HepG2 (cell line): Measurements from ENCODE around the gene PHLPP2. TPM values are rescaled to one million over a fixed set of nuclear protein-coding genes. Genes with fewer than 3 reads are reported as not detected.
A peak's percentile ranks its signal among the peaks of the same experiment; 100 is the strongest.

ENCODE experiments used
- AHR ChIP-seq: IDR thresholded peaks from 2 replicates; pipeline ENCODE4 v1.6.1; 2018; ENCODE audit warnings: missing genetic modification reagents, missing compliant biosample characterization
- ARID4A ChIP-seq: sonication (generic); formaldehyde crosslinking; IDR thresholded peaks from 2 replicates; pipeline ENCODE4 v1.5.0; 2020; ENCODE audit warnings: mild to moderate bottlenecking, missing genetic modification reagents, borderline replicate concordance
- BCL3 ChIP-seq: sonication (generic); formaldehyde crosslinking; IDR thresholded peaks from 2 replicates; pipeline ENCODE4 v1.5.1; 2020; ENCODE audit warnings: mild to moderate bottlenecking, missing genetic modification reagents, moderate library complexity
- FOXC1 ChIP-seq: sonication (generic); formaldehyde crosslinking; IDR thresholded peaks from 2 replicates; pipeline ENCODE4 v1.8.0; 2022; ENCODE audit warnings: mild to moderate bottlenecking, missing genetic modification reagents, borderline replicate concordance
- HOXD1 ChIP-seq: sonication (generic); formaldehyde crosslinking; IDR thresholded peaks from 2 replicates; pipeline ENCODE4 v1.5.0; 2020; ENCODE audit warnings: missing genetic modification reagents
- MAFF ChIP-seq: IDR thresholded peaks from 2 replicates; pipeline ENCODE4 v1.6.1; 2011; ENCODE audit warnings: low read depth, low read length, improper control_type of control experiment
- MBNL3 ChIP-seq: fragments of 250-450 bp; sonication (Bioruptor Pico); conservative IDR thresholded peaks from 2 replicates; pipeline ENCODE4 v1.8.0; 2022; ENCODE audit warnings: mild to moderate bottlenecking, inconsistent platforms
- MYC ChIP-seq: sonication (generic); formaldehyde crosslinking; IDR thresholded peaks from 2 replicates; pipeline ENCODE4 v1.9.0; 2021; ENCODE audit warnings: missing genetic modification reagents, borderline replicate concordance
- POGK ChIP-seq: sonication (generic); formaldehyde crosslinking; conservative IDR thresholded peaks from 2 replicates; pipeline ENCODE4 v1.8.0; 2022; ENCODE audit warnings: mild to moderate bottlenecking, moderate library complexity, missing genetic modification reagents
- SRSF1 ChIP-seq: fragments of 200-400 bp; formaldehyde crosslinking; optimal IDR thresholded peaks from 2 replicates; pipeline ENCODE3; 2017; ENCODE audit warnings: mild to moderate bottlenecking, low read depth, low read length, moderate library complexity
- ZBTB7A ChIP-seq: sonication (generic); formaldehyde crosslinking; IDR thresholded peaks from 2 replicates; pipeline ENCODE4 v1.8.0; 2022; ENCODE audit warnings: mild to moderate bottlenecking, missing genetic modification reagents
- ZNF337 ChIP-seq: sonication (generic); formaldehyde crosslinking; IDR thresholded peaks from 2 replicates; pipeline ENCODE4 v1.5.1; 2020; ENCODE audit warnings: missing genetic modification reagents, low read depth, mild to moderate bottlenecking, borderline replicate concordance
- ZNF616 ChIP-seq: sonication (generic); formaldehyde crosslinking; IDR thresholded peaks from 2 replicates; pipeline ENCODE4 v1.5.0; 2020; ENCODE audit warnings: low read depth, mild to moderate bottlenecking, missing genetic modification reagents
- polyA plus RNA-seq, 8 experiments: library from polyadenylated mRNA; depleted of rRNA in 3 of 8; stranded (reverse) in 7 of 8; unstranded in 1 of 8; fragments of >200 nt; fragmentation: Illumina TruSeq in 4 of 8; extraction: Trizol in 4 of 8; gene quantifications; 2 replicates each; pipeline versions ENCODE4 v1.2.1 to v1.2.3, GENCODE V29; 2011 to 2016; ENCODE audit warnings: low read depth in 4 of 8, missing spikeins in 1 of 8, mixed read lengths in 1 of 8; ENCODE audit not compliant: insufficient read depth in 1 of 8
- total RNA-seq, 5 experiments: library from RNA; depleted of rRNA; stranded (reverse); fragments of >200 nt; fragmentation: Illumina TruSeq; extraction: Trizol; gene quantifications; 2 replicates each; pipeline ENCODE4 v1.2.3, GENCODE V29; 2016; ENCODE audit warnings: low read depth in 1 of 5
- TF ChIP-seq, protein P1 (sequence below): sonication (generic); formaldehyde crosslinking; IDR thresholded peaks from 2 replicates; pipeline ENCODE4 v1.5.1; 2020; ENCODE audit warnings: missing genetic modification reagents, mild to moderate bottlenecking, borderline replicate concordance
- TF ChIP-seq, protein P2 (sequence below): sonication (generic); formaldehyde crosslinking; IDR thresholded peaks from 2 replicates; pipeline ENCODE4 v1.4.0; 2020; ENCODE audit warnings: missing genetic modification reagents, borderline replicate concordance

Gene PHLPP2
- total and polyA plus RNA-seq, 2 of the 13 experiments (the other 11 are each of a cell fraction or from before 2014, with no cell fraction given): 8.9 TPM

GRCh38 chr16:71626018-71626857 lies 98.3 kb downstream of the PHLPP2 start, which contains the start of gene MARVELD3 (continued):
- TF ChIP-seq ARID4A (CRISPR knock-in tag) (peak; percentile 66), POGK (CRISPR knock-in tag) (0 out of 2 replicates have a peak, but pooled peaks have one; percentile 56), ZNF337 (CRISPR knock-in tag) (no peak), SRSF1 (peak; percentile 64), MYC (CRISPR knock-in tag) (peak; percentile 36; the same call in 1 of the 2 replicates), AHR (CRISPR knock-in tag) (peak; percentile 35; the same call in 1 of the 2 replicates), ZBTB7A (CRISPR knock-in tag) (peak; percentile 43; the same call in 1 of the 2 replicates), FOXC1 (CRISPR knock-in tag) (peak; percentile 58; the same call in 1 of the 2 replicates), HOXD1 (CRISPR knock-in tag) (peak; percentile 41; the same call in 1 of the 2 replicates), ZNF616 (peak; percentile 82; the same call in 1 of the 2 replicates), MBNL3 (no peak), BCL3 (CRISPR knock-in tag) (peak; percentile 57; the same call in 1 of the 2 replicates), MAFF (no peak)
- TF ChIP-seq, protein P1, sequence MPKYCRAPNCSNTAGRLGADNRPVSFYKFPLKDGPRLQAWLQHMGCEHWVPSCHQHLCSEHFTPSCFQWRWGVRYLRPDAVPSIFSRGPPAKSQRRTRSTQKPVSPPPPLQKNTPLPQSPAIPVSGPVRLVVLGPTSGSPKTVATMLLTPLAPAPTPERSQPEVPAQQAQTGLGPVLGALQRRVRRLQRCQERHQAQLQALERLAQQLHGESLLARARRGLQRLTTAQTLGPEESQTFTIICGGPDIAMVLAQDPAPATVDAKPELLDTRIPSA (CRISPR knock-in tag): peak; percentile 28; the same call in 1 of the 2 replicates
- TF ChIP-seq, protein P2, sequence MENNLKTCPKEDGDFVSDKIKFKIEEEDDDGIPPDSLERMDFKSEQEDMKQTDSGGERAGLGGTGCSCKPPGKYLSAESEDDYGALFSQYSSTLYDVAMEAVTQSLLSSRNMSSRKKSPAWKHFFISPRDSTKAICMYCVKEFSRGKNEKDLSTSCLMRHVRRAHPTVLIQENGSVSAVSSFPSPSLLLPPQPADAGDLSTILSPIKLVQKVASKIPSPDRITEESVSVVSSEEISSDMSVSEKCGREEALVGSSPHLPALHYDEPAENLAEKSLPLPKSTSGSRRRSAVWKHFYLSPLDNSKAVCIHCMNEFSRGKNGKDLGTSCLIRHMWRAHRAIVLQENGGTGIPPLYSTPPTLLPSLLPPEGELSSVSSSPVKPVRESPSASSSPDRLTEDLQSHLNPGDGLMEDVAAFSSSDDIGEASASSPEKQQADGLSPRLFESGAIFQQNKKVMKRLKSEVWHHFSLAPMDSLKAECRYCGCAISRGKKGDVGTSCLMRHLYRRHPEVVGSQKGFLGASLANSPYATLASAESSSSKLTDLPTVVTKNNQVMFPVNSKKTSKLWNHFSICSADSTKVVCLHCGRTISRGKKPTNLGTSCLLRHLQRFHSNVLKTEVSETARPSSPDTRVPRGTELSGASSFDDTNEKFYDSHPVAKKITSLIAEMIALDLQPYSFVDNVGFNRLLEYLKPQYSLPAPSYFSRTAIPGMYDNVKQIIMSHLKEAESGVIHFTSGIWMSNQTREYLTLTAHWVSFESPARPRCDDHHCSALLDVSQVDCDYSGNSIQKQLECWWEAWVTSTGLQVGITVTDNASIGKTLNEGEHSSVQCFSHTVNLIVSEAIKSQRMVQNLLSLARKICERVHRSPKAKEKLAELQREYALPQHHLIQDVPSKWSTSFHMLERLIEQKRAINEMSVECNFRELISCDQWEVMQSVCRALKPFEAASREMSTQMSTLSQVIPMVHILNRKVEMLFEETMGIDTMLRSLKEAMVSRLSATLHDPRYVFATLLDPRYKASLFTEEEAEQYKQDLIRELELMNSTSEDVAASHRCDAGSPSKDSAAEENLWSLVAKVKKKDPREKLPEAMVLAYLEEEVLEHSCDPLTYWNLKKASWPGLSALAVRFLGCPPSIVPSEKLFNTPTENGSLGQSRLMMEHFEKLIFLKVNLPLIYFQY (CRISPR knock-in tag): peak; percentile 82; the same call in 1 of the 2 replicates
